ENCODE data around the gene PTGFR. TPM values are rescaled to one million over a fixed set of nuclear protein-coding genes. Genes with fewer than 3 reads are reported as not detected.

Gene PTGFR
- polyA plus RNA-seq, 4 donors, result 0.11 to 0.60 (median 0.25) TPM

- no peak for DNase-seq (ENCODE audit: low read depth in 4 of 4, low spot score in 3 of 4)
Measured at GRCh38 chr1:78519446-78519845, 28.7 kb downstream of the PTGFR start.

DNA sequence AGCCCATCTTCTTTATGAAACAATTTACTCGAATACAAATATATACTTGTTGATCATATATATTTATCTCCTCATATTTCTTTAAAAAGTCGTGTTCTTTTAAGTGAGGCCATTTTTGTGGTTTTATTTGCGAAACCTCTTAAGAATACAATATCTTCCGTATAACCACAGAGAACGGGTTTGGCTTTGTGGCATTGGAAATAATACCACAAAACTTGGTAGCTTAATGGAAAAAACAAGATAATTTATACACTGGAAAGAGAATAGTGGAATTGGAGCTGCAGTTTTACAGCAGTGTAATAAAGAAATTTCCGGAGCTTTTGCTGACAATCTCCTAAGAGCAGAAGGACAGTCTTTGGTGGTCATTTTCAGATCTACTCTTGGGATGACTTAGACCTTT is 29.4 kb downstream of the PTGFR start:
- DNase-seq (ENCODE audit: low read depth in 4 of 4, low spot score in 3 of 4), result no peak

- DNase-seq (ENCODE audit: low read depth in 4 of 4, low spot score in 3 of 4), result no peak
Measured at GRCh38 chr1:78520843-78521242, 30.1 kb downstream of the PTGFR start.

- DNase-seq (ENCODE audit: low read depth in 4 of 4, low spot score in 3 of 4), result no peak
Measured at GRCh38 chr1:78522136-78522535, 31.4 kb downstream of the PTGFR start.

GRCh38 chr1:78526496-78526895 is 35.7 kb downstream of the PTGFR start:
- DNase-seq (ENCODE audit: low read depth in 4 of 4, low spot score in 3 of 4), result no peak

DNA sequence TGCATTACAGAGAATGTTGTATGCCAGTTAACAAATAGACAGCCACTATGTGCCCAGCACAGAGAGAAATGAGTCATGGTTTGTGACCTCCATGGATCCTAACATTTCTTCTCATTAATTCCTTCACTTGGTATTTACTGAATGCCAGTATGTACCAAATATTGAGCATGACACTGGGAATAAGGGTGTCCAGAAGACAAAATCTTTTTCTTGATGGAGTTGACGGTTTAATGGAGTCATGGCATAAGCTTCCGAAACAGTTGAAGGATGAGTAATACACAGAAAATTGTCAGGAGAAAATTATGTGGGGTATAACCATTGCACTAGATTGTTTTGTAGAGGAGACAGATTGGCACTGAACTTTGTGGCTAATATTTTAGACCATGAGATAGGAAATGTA is 36.9 kb downstream of the PTGFR start:
- DNase-seq (ENCODE audit: low read depth in 4 of 4, low spot score in 3 of 4), result no peak

DNA sequence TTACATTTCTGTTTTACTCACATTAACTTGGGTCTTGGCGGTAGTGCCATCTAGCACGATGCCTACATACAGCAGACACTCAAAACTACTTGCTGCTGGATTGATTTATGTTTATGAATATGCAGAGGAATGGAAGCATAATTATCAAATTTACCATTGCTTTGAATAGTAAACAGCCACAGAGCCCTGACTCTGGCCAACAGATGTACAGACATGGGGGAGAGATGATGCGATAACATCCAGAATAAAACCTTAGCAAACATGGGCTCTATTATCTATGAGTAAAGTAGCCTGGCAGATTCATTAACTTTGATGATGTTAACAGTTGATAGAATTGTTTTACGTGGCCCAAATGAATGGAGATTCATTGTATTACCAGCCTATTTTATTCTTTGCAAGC is 42.8 kb downstream of the PTGFR start:
- DNase-seq (ENCODE audit: low read depth in 4 of 4, low spot score in 3 of 4), result no peak

GRCh38 chr1:78535286-78535685 is 44.5 kb downstream of the PTGFR start:
- no peak for DNase-seq (ENCODE audit: low read depth in 4 of 4, low spot score in 3 of 4)

DNA sequence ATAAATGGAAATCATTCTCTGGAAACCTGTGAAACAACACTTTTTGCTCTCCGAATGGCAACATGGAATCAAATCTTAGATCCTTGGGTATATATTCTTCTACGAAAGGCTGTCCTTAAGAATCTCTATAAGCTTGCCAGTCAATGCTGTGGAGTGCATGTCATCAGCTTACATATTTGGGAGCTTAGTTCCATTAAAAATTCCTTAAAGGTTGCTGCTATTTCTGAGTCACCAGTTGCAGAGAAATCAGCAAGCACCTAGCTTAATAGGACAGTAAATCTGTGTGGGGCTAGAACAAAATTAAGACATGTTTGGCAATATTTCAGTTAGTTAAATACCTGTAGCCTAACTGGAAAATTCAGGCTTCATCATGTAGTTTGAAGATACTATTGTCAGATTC is 45.7 kb downstream of the PTGFR start:
- DNase-seq (ENCODE audit: low read depth in 4 of 4, low spot score in 3 of 4), result no peak

GRCh38 chr1:78540048-78540447 is 49.3 kb downstream of the PTGFR start:
- no peak for DNase-seq (ENCODE audit: low read depth in 4 of 4, low spot score in 3 of 4)

- no peak for DNase-seq (ENCODE audit: low read depth in 4 of 4, low spot score in 3 of 4)
Measured at GRCh38 chr1:78541479-78541878, 50.7 kb downstream of the PTGFR start.

GRCh38 chr1:78543941-78544643 is 53.3 kb downstream of the PTGFR start:
- no peak for DNase-seq (ENCODE audit: low read depth in 4 of 4, low spot score in 3 of 4)

DNA sequence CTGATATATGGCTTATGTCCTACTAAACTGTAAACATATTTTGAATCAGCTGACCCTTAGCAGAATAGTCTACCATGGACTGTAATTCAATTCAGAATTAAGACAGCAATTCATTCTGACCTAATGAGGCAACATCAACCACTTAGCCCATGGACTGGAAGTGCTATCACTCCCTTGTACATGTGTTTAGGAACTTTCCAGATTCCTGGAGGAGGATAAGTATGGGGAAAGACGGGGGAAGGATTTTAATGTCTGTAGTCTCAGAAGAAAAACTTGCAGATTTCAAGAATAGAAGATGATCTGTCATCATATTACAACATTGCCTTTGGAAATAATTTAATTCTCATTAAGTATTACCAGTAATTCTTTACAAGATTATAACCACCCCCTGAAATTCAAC is 56.3 kb downstream of the PTGFR start:
- DNase-seq (ENCODE audit: low read depth in 4 of 4, low spot score in 3 of 4), result no peak

DNA sequence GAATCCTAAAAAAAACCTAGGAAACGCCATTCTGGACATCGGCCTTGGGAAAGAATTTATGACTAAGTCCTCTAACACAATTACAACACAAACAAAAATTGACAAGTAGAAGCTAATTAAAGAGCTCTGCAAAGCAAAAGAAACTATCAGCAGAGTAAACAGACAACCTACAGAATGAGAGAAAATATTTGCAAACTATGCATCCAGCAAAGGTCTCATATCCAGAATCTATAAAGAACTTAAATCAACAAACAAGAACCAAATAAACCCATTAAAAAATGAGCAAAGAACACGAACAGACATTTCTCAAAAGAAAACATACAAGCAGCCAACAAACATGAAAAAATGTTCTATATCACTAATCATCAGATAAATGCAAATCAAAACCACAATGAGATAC is 58.6 kb downstream of the PTGFR start:
- no peak for DNase-seq (ENCODE audit: low read depth in 4 of 4, low spot score in 3 of 4)

DNA sequence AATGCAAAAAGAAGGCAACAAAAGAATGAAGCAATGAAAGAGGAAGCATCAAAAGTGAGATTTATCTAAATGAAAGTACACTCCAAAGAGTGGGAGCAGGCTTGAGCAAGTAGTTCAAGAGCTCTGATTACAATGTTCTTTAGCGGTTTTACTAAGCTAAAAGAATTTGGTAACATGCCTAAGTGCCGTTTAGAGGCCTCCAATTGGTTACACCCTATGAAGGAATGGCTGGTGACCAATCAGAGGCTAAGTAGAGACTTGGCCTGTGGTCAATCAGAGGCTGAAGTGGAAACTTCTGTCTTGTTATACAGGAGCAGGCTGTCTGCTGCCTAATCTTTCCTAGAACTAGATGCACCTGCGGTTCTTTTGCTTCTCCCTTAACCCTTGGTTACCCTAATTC is 59.1 kb downstream of the PTGFR start:
- no peak for DNase-seq (ENCODE audit: low read depth in 4 of 4, low spot score in 3 of 4)

DNA sequence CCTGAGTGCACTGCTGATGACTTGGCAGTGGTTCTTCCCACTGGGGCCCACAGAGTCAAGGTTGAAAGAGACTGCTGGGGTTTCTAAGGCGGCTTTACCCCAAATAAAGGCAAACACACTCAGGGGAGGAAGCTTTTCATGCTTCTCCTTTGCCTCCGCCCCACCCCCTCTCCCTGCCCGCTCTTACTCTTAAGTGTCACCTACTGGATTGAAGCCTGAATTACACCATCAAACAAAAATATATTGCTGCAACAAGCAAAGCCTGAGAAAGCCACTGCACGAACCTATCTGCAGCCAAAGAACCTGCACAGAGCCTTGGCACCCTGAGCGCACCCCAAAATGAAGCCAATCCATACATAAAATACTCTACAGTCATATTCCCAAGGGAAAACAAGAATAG is 63.1 kb downstream of the PTGFR start:
- no peak for DNase-seq (ENCODE audit: low read depth in 4 of 4, low spot score in 3 of 4)

DNA sequence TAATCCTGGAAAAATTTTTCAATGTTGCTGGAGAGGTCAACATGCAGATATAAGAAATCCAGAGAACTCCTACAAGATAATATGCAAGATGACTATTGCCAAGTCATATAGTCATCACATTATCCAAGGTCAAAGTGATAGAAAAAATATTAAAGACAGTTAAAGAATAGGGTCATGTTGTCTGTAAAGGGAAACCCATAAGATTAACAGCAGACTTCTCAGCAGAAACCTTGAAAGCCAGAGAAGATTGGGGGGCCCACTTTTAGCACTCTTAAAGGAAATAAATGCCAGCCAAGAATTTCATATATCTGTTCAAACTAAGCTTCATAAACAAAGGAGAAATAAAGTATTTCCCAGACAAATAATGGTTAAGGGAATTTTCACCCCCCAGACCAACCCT is 64.1 kb downstream of the PTGFR start:
- no peak for DNase-seq (ENCODE audit: low read depth in 4 of 4, low spot score in 3 of 4)

DNA sequence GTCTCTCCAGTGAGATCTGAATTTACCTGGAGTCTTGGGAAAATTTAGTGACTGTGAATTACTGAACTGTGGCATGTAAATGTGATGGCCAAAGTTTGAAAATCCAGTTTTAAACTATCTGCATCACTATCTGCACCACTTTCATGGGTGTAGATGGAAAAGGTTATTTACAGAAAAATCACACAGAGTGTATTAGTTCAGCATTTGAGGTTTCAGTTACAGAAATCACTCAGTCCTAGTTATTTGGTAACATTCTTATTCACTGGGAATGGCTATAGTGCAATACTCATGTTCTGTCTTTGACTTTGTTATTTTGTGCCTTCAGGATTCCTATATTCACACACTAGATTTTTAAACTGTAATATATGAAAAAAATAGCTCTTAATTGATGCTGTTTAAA is 68.9 kb downstream of the PTGFR start:
- DNase-seq (ENCODE audit: low read depth in 4 of 4, low spot score in 3 of 4), result no peak

- no peak for DNase-seq (ENCODE audit: low read depth in 4 of 4, low spot score in 3 of 4)
Measured at GRCh38 chr1:78560811-78561210, 70.0 kb downstream of the PTGFR start.

GRCh38 chr1:78561856-78562255 is 71.1 kb downstream of the PTGFR start:
- DNase-seq (ENCODE audit: low read depth in 4 of 4, low spot score in 3 of 4), result no peak

- DNase-seq (ENCODE audit: low read depth in 4 of 4, low spot score in 3 of 4), result no peak
Measured at GRCh38 chr1:78565393-78565792, 74.6 kb downstream of the PTGFR start.

- no peak for DNase-seq (ENCODE audit: low read depth in 4 of 4, low spot score in 3 of 4)
Measured at GRCh38 chr1:78570539-78570938, 79.8 kb downstream of the PTGFR start.
